OCI-LY7 (cell line): ENCODE data around the gene PMS2. TPM values are rescaled to one million over a fixed set of nuclear protein-coding genes. Genes with fewer than 3 reads are reported as not detected.

Experiments used
- BruUV-seq: library from RNA; stranded (reverse); fragments of 400-500 nt; replicated peaks from 2 replicates; lab custom pipeline; 2021; lab: Mats Ljungman, UMichigan
- CTCF ChIA-PET: fragments of 300-600 bp; sonication (Branson Sonifier 250); formaldehyde crosslinking; loops from one replicate; lab custom pipeline; 2022; ENCODE audit warnings: antibody characterized with exemption; ENCODE audit not compliant: unreplicated experiment; lab: Charles Lee
- POLR2A ChIA-PET: fragments of 300-600 bp; sonication (Branson Sonifier 250); formaldehyde crosslinking; loops from one replicate; lab custom pipeline; 2022; ENCODE audit warnings: antibody characterized with exemption; lab: Charles Lee
- DNase-seq: peaks from one replicate; pipeline ENCODE4 v3.0.0-alpha.2; 2015; ENCODE audit warnings: low spot score
- H2AFZ ChIP-seq: fragments of 200-600 bp; sonication (generic), shearing (Covaris generic); 2 replicates; pipeline ENCODE4 v1.6.1; 2014; ENCODE audit warnings: mild to moderate bottlenecking, antibody characterized with exemption, low read length, moderate library complexity
- H3K27ac ChIP-seq: fragments of 200-600 bp; sonication (generic); 2 replicates; pipeline ENCODE4 v1.5.1; 2014; ENCODE audit warnings: mixed run types, low read depth, mild to moderate bottlenecking, moderate library complexity, low read length, inconsistent platforms; ENCODE audit not compliant: poor library complexity, severe bottlenecking
- H3K36me3 ChIP-seq: fragments of 200-600 bp; sonication (generic); 2 replicates; pipeline ENCODE4 v1.6.1; 2014; ENCODE audit warnings: mild to moderate bottlenecking, antibody characterized with exemption, low read length, moderate library complexity, mixed read lengths; ENCODE audit not compliant: insufficient read depth
- H3K4me1 ChIP-seq: fragments of 200-600 bp; sonication (generic); 2 replicates; pipeline ENCODE4 v1.5.1; 2014; ENCODE audit warnings: mild to moderate bottlenecking, low read length; ENCODE audit not compliant: insufficient read depth, poor library complexity, severe bottlenecking
- H3K4me2 ChIP-seq: fragments of 200-600 bp; sonication (generic); 2 replicates; pipeline ENCODE4 v1.6.1; 2014; ENCODE audit warnings: mild to moderate bottlenecking, low read length
- H3K4me3 ChIP-seq: fragments of 200-600 bp; sonication (generic); 2 replicates; pipeline ENCODE4 v1.5.1; 2014; ENCODE audit warnings: mild to moderate bottlenecking, low read depth, low read length; ENCODE audit not compliant: poor library complexity, severe bottlenecking
- H3K79me2 ChIP-seq: fragments of 200-600 bp; sonication (generic); 2 replicates; pipeline ENCODE4 v1.6.1; 2016; ENCODE audit warnings: low read depth, mild to moderate bottlenecking, low read length, moderate library complexity, mixed read lengths; ENCODE audit not compliant: insufficient read depth
- H3K9me2 ChIP-seq: fragments of 200-600 bp; sonication (generic); 2 replicates; pipeline ENCODE4 v1.6.1; 2016; ENCODE audit warnings: mild to moderate bottlenecking, low read length, mixed read lengths; ENCODE audit not compliant: insufficient read depth
- H3K9me3 ChIP-seq: fragments of 200-600 bp; sonication (generic); 2 replicates; pipeline ENCODE4 v1.6.1; 2014; ENCODE audit warnings: mild to moderate bottlenecking, mixed run types, low read length, mixed read lengths
- H4K20me1 ChIP-seq: fragments of 200-600 bp; sonication (generic); 2 replicates; pipeline ENCODE4 v1.6.1; 2014; ENCODE audit warnings: mild to moderate bottlenecking, antibody characterized with exemption, low read length, moderate library complexity, mixed read lengths; ENCODE audit not compliant: insufficient read depth
- CTCF ChIP-seq: fragments of 200-600 bp; sonication (generic); conservative IDR thresholded peaks from 2 replicates; pipeline ENCODE4 v1.5.1; 2014; ENCODE audit warnings: mild to moderate bottlenecking, antibody characterized with exemption, low read length, moderate library complexity, mixed read lengths
- EZH2phosphoT487 ChIP-seq: fragments of 200-600 bp; sonication (generic); IDR thresholded peaks from 2 replicates; pipeline ENCODE4 v1.6.1; 2018; ENCODE audit warnings: low read depth, borderline replicate concordance, mild to moderate bottlenecking, mixed run types, antibody characterized with exemption, low read length, moderate library complexity, mixed read lengths
- intact Hi-C: fragments of 100-400 bp; cut with micrococcal nuclease; formaldehyde crosslinking; loops from one replicate; pipeline ENCODE4 v1.10.0; 2022; ENCODE audit not compliant: unreplicated experiment
- total RNA-seq, 2 experiments: library from RNA; depleted of rRNA in 1 of 2; stranded (reverse); fragments of >200 nt in 1 of 2; shearing (Covaris generic) in 1 of 2; gene quantifications; 2 replicates each; pipeline ENCODE4 v1.2.3, GENCODE V29; 2014 to 2022

Gene PMS2
- total RNA-seq, 2 experiments from 2014 or later: 22.9 to 37.1 TPM

GRCh38 chr7:6035686-6036085 is 26.8 kb upstream of the PMS2 start:
- no peak overlapping the region for H3K27ac ChIP-seq
- no peak overlapping the region for H3K4me3 ChIP-seq
- no peaks in the 10 kb centered on the region for H3K4me1 ChIP-seq
- peaks cover 90% of the 10 kb centered on the region for H3K36me3 ChIP-seq
- no peaks in the 10 kb centered on the region for H3K9me3 ChIP-seq
- BruUV-seq: no TSS peak
- intact Hi-C loops: no loop called here
- H3K4me2 ChIP-seq: no peak overlapping the region
- H2AFZ ChIP-seq: no peak overlapping the region
- no peaks in the 10 kb centered on the region for H4K20me1 ChIP-seq
- no peaks in the 10 kb centered on the region for H3K9me2 ChIP-seq
- TF ChIP-seq CTCF: no peak
- TF ChIP-seq EZH2phosphoT487: no peak
- POLR2A ChIA-PET: no interaction called here
- no peak for DNase-seq
- no peaks in the 10 kb centered on the region for H3K79me2 ChIP-seq
- CTCF ChIA-PET: no interaction called here

- no peak for DNase-seq
- H3K4me1 ChIP-seq: no peaks in the 10 kb centered on the region
- H3K4me3 ChIP-seq: no peak overlapping the region
- H4K20me1 ChIP-seq: no peaks in the 10 kb centered on the region
- no peak overlapping the region for H3K4me2 ChIP-seq
- no peaks in the 10 kb centered on the region for H3K79me2 ChIP-seq
- H3K36me3 ChIP-seq: peaks cover 86% of the 10 kb centered on the region
- no peak overlapping the region for H2AFZ ChIP-seq
- no peak overlapping the region for H3K27ac ChIP-seq
- CTCF ChIA-PET: no interaction called here
- POLR2A ChIA-PET: no interaction called here
- no peaks in the 10 kb centered on the region for H3K9me2 ChIP-seq
- no peaks in the 10 kb centered on the region for H3K9me3 ChIP-seq
- TF ChIP-seq EZH2phosphoT487: no peak
- TF ChIP-seq CTCF: no peak
- intact Hi-C loops: no loop called here
- no TSS peak for BruUV-seq
Observed at GRCh38 chr7:6035165-6035564, 26.3 kb upstream of the PMS2 start.

GRCh38 chr7:6032641-6033040 is 23.8 kb upstream of the PMS2 start:
- intact Hi-C loops: no loop called here
- Histone ChIP-seq H3K79me2 (no peaks in the 10 kb centered on the region), H3K4me2 (no peak overlapping the region), H3K27ac (no peak overlapping the region), H3K36me3 (peaks cover 86% of the 10 kb centered on the region), H3K4me3 (no peak overlapping the region), H2AFZ (no peak overlapping the region), H4K20me1 (no peaks in the 10 kb centered on the region), H3K9me2 (no peaks in the 10 kb centered on the region), H3K9me3 (no peaks in the 10 kb centered on the region), H3K4me1 (no peaks in the 10 kb centered on the region)
- ChIA-PET CTCF (no interaction called here), POLR2A (interaction anchor here (0.5 to 0.9 kb wide), 3 partner anchors 8 to 102 kb away, joined by 3 to 6 read pairs (median 3); no protein-coding TSS in a partner anchor)
- BruUV-seq: no TSS peak
- no peak for DNase-seq
- TF ChIP-seq EZH2phosphoT487 (no peak), CTCF (no peak)
